Thymus (tissue), 11 donors: ENCODE data around the gene PUS1. TPM values are rescaled to one million over a fixed set of nuclear protein-coding genes. Genes with fewer than 3 reads are reported as not detected.
A peak's percentile ranks its signal among the peaks of the same experiment; 100 is the strongest.

ENCODE experiments used
- DNase-seq, 9 donors: peaks; one replicate each; pipeline ENCODE4 v3.0.0-alpha.2; 2013; ENCODE audit warnings: low spot score in 9 of 9, low read depth in 6 of 9, missing footprints in 1 of 9
- H3K27ac ChIP-seq, 2 donors: one replicate each; pipeline ENCODE4 v1.5.1; 2013; ENCODE audit warnings: control low read depth in 1 of 2, low read depth in 1 of 2, low read length in 1 of 2, mild to moderate bottlenecking in 1 of 2, moderate library complexity in 1 of 2
- H3K27me3 ChIP-seq, 2 donors: one replicate each; pipeline ENCODE4 v1.5.1; 2013; ENCODE audit warnings: low read length in 1 of 2; ENCODE audit not compliant: control insufficient read depth in 2 of 2, insufficient read depth in 1 of 2
- H3K36me3 ChIP-seq, 2 donors: one replicate each; pipeline ENCODE4 v1.5.1; 2013; ENCODE audit warnings: low read length in 1 of 2, mild to moderate bottlenecking in 1 of 2, moderate library complexity in 1 of 2; ENCODE audit not compliant: control insufficient read depth in 2 of 2, insufficient read depth in 2 of 2
- H3K4me1 ChIP-seq, 2 donors: one replicate each; pipeline ENCODE4 v1.5.1; 2013; ENCODE audit warnings: low read length in 2 of 2; ENCODE audit not compliant: control insufficient read depth in 2 of 2, insufficient read depth in 2 of 2
- H3K4me3 ChIP-seq, 2 donors: one replicate each; pipeline ENCODE4 v1.5.1; 2013; ENCODE audit warnings: low read length in 2 of 2, control low read depth in 1 of 2, mild to moderate bottlenecking in 1 of 2
- H3K9me3 ChIP-seq, 2 donors: one replicate each; pipeline ENCODE4 v1.5.1; 2013; ENCODE audit warnings: low read length in 1 of 2, mild to moderate bottlenecking in 1 of 2; ENCODE audit not compliant: control insufficient read depth in 2 of 2, insufficient read depth in 1 of 2
- WGBS: extraction: QIAGEN DNeasy Blood & Tissue Kit; methylation state at CpG from one replicate; pipeline ENCODE4 v1.1.7; 2013; 5-methylcytosine and 5-hydroxymethylcytosine counted together
- polyA plus RNA-seq: library from polyadenylated mRNA; stranded (reverse); fragments of 200-250 nt; gene quantifications from one replicate; pipeline ENCODE4 v1.2.3, GENCODE V29; 2013
- total RNA-seq: library from RNA; stranded (reverse); fragments of 120-200 nt; gene quantifications from one replicate; pipeline ENCODE4 v1.2.4, GENCODE V29; 2013
- donor health status: healthy.

Gene PUS1
- total and polyA plus RNA-seq, 2 donors, result 9.5 to 30.0 TPM

DNA sequence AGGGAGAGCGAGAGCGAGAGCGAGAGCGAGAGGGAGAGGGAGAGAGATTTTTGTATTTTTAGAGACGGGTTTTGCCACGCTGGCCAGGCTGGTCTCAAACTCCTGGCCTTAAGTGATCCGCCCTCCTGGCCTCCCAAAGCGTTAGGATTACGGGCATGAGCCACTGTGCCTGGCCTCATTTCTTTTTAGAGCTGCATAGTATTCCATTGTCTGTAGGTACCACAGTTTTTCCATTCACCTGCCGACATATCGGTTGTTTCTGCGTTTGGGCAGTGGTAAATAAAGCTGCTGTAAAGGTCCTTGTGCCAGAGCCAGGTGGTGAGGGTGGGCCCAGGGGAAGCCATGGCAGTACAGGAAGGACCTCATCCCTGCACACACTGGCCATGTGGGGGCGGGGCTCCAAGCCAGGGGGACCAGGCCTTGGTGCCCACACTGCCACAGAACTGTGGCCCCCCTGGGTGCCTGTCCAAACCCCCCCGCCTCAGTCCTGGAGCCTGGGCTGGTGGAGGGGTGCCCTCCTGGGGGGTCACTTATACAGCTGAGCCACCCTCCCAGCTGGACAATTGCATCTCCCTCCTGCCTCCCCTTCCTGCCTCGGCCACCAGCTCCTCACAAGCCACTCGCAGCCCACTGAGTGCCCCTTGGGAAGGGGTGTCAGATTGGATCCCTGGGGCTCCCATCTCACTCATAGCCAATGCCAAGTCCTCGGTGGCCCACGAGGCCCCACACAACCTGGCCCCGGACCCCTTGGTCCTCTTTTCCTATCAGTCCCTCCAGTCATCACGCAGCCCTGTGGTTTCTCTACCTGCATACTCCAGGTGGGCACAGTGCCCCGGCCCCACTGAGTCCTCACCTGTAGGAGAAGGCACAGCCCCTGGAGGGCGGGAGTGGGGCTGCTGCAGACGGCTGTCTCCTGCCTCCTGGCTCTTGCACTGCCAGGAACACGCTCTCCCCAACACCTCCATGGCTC, 1.7 kb upstream of the PUS1 start:
- H3K4me3 ChIP-seq, result no peak overlapping the region
- no peak overlapping the region for H3K27ac ChIP-seq
- peaks cover 12 to 14% of the 10 kb centered on the region in 2 donors for H3K36me3 ChIP-seq
- 92% methylated on average over 23 of the region's 24 CpGs for WGBS
- peaks cover 3 to 17% of the 10 kb centered on the region in 2 donors for H3K4me1 ChIP-seq
- H3K9me3 ChIP-seq, result peaks cover 0 to 4% of the 10 kb centered on the region in 2 donors
- DNase-seq, result no peak
- no peaks in the 10 kb centered on the region for H3K27me3 ChIP-seq

DNA sequence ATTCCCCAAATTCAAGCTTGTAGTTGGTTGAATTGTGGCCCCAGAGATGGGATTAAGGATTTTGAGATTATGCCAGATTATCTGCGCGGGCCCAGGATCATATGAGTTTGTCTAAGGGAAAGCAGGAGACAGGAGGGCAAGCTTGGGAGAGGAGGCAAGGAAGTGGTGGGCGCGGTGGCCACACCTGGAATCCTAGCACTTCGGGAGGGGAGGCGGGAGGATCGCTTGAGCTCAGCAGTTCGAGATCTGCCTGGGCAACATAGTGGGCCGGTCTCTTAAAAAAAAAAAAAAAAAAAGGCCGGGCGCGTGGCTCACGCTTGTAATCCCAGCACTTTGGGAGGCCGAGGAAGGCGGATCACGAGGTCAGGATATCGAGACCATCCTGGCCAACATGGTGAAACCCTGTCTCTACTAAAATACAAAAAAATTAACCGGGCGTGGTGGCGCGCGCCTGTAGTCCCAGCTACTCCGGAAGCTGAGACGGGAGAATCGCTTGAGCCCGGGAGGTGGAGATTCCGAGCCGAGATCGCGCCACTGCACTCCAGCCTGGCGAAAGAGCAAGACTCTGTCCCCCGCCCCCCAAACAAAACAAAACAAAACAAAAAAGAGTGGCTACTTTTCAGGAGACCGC, 881 bp upstream of the PUS1 start:
- WGBS, result 38% methylated on average over 33 of the region's 33 CpGs
- no peak for DNase-seq
- peak overlapping the region; percentile 52 to 87 for H3K4me3 ChIP-seq

DNA sequence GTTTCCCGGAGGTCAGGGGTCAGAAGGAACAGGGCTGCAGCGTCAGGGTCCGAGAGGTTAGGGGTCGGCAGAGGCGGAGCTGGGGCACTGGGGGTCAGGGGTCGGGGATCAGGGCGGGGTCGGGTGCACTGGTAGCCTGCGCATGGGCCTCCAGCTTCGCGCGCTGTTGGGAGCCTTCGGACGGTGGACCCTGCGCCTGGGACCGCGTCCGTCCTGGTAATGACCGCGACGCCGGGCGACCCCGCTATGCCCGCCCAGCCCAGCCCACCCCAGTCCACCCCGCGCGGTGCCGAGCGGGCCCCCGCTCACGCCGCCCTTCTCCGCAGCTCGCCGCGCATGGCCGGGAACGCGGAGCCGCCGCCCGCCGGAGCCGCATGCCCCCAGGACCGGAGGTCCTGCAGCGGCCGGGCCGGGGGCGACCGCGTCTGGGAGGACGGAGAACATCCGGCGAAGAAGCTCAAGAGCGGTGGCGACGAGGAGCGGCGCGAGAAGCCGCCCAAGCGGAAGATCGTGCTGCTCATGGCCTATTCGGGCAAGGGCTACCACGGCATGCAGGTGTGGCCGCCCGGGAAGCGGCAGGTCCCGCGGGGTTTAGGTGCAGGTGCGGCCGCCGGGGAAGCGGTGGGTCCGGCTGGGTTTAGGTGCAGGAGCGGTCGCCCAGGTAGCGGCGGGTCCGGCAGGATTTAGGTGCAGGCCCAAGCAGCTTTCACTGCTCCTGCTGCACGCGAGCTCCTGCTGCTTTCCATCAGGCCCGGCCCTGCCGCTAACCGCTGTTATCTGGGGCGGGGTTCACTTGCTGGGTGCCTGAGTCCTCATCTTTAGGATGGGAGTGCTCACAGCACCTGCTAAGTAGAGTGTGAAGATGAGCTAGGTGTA, 743 bp downstream of the PUS1 start:
- peak in 1 of 9 donors; percentile 32 for DNase-seq
- Histone ChIP-seq H3K27me3 (no peaks in the 10 kb centered on the region), H3K4me1 (peaks cover 3 to 12% of the 10 kb centered on the region in 2 donors), H3K27ac (no peak overlapping the region), H3K9me3 (peaks cover 0 to 4% of the 10 kb centered on the region in 2 donors), H3K36me3 (peaks cover 27 to 33% of the 10 kb centered on the region in 2 donors), H3K4me3 (peak overlapping the region; percentile 87 to 89)
- 2% methylated on average over 87 of the region's 87 CpGs for WGBS

More for the DNA sequence above, 881 bp upstream of the PUS1 start:
- Histone ChIP-seq H3K36me3 (peaks cover 13 to 17% of the 10 kb centered on the region in 2 donors), H3K9me3 (peaks cover 0 to 4% of the 10 kb centered on the region in 2 donors), H3K27me3 (no peaks in the 10 kb centered on the region), H3K27ac (peak overlapping the region in 1 of 2 donors; percentile 31), H3K4me1 (peaks cover 3 to 17% of the 10 kb centered on the region in 2 donors)

DNA sequence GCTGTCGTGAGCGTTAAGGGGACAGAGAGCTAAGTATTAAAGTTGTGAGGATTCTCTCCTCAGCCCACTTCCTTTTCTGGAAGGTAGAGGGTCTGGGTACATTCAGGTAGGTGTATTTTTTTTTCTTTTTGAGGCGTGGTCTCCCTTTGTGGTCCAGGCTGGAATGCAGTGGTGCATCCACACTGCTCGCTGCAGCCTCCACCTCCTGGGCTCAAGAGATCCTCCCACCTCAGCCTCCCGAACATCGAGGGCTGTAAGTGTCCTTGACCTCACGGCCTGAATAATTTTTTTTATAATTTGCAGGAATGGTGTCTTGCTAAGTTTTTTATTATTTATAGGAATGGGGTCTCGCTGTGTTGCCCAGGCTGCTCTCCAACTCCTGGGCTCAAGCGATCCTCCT, 1.4 kb downstream of the PUS1 start:
- 90% methylated on average over 9 of the region's 9 CpGs for WGBS
- H3K4me1 ChIP-seq, result peaks cover 3 to 10% of the 10 kb centered on the region in 2 donors
- DNase-seq, result no peak
- peak overlapping the region; percentile 44 to 87 for H3K4me3 ChIP-seq
- no peaks in the 10 kb centered on the region for H3K27me3 ChIP-seq
- H3K36me3 ChIP-seq, result peaks cover 28 to 38% of the 10 kb centered on the region in 2 donors
- H3K9me3 ChIP-seq, result peaks cover 0 to 4% of the 10 kb centered on the region in 2 donors
- no peak overlapping the region for H3K27ac ChIP-seq

DNA sequence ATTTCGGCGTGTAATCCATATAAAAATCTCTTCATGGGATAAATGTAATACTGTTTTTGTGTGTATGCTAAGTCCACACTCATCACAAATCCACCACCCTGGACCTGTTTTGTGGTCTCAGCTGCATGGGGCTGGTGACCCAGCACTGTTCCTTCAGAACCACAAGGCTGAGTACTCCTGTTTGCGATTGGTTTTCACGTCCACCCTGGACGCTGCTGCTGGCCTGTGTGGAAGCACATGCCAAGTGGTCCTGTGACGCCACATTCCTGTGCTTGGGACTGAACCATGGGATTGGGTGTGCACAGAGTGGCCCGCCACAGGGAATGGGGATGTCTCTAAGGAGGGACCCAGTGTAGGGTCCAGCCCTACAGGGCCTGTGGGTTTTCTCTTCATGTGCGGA, 4.3 kb downstream of the PUS1 start:
- no peaks in the 10 kb centered on the region for H3K9me3 ChIP-seq
- H3K4me1 ChIP-seq, result peaks cover 3 to 9% of the 10 kb centered on the region in 2 donors
- DNase-seq, result no peak
- no peak overlapping the region for H3K27ac ChIP-seq
- H3K36me3 ChIP-seq, result peaks cover 28 to 42% of the 10 kb centered on the region in 2 donors
- no peaks in the 10 kb centered on the region for H3K27me3 ChIP-seq
- WGBS, result 99% methylated on average over 8 of the region's 8 CpGs
- H3K4me3 ChIP-seq, result no peak overlapping the region

DNA sequence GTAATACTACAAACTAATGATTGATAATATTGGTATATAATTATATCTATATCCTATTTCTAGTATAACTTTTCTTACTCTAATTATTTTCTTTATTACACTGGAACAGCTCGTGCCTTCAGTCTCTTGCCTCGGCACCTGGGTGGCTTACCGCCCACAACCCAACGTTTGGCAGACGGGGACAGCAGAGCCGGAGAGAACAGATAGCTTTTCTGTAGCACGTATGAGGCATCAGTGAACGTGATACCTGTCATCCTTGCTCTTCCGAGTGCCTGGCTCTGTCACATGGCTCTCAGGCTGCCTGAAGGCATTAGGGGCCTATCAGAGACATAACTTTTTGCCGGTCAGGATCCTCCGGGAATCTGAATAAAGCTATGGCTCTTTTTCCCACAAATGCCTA, 5.5 kb downstream of the PUS1 start:
- Histone ChIP-seq H3K27me3 (no peaks in the 10 kb centered on the region), H3K4me3 (no peak overlapping the region), H3K27ac (no peak overlapping the region), H3K9me3 (no peaks in the 10 kb centered on the region), H3K36me3 (peaks cover 34 to 48% of the 10 kb centered on the region in 2 donors), H3K4me1 (peaks cover 3 to 6% of the 10 kb centered on the region in 2 donors)
- DNase-seq, result no peak
- 98% methylated on average over 11 of the region's 11 CpGs for WGBS

DNA sequence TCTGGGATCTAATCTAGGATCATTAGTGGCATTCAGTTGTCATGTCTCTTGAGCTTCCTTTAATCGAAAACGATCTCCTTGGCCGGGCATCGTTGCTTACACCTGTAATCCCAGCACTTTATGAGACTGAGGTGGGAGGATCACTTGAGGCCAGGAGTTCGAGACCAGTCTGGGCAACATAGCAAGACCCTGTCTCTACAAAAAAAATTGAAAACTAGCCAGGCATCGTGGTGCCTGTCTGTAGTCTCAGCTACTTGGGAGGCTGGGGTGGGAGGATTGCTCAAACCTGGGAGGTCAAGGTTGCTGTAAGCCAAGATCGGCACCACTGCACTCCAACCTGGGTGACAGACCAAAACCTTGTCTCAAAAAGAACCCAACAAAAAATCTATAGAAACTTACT, 9.0 kb downstream of the PUS1 start:
- 97% methylated on average over 7 of the region's 7 CpGs for WGBS
- Histone ChIP-seq H3K27ac (no peak overlapping the region), H3K9me3 (no peaks in the 10 kb centered on the region), H3K36me3 (peaks cover 38 to 58% of the 10 kb centered on the region in 2 donors), H3K4me3 (no peak overlapping the region), H3K4me1 (no peaks in the 10 kb centered on the region), H3K27me3 (no peaks in the 10 kb centered on the region)
- DNase-seq, result no peak

DNA sequence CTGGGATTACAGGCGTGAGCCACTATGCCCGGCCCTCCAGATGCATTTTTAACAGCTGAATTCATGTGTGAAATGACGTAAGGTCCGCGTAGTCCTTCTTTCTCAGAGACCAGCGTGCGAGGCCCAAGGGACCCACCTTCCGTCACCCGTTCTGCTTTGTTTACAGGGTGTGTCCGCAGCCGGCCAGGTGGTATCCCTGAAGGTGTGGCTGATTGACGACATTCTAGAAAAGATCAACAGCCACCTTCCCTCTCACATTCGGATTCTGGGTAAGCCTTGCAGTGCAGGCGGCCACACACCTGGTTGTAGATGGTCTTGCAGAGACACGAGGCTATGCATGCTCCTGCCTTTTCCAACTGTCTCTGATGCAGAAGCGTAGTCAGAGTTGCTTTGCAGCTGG, 9.9 kb downstream of the PUS1 start:
- Histone ChIP-seq H3K27ac (no peak overlapping the region), H3K4me1 (no peaks in the 10 kb centered on the region), H3K4me3 (no peak overlapping the region), H3K36me3 (peaks cover 32 to 57% of the 10 kb centered on the region in 2 donors), H3K27me3 (no peaks in the 10 kb centered on the region), H3K9me3 (no peaks in the 10 kb centered on the region)
- no peak for DNase-seq
- 97% methylated on average over 16 of the region's 16 CpGs for whole genome bisulfite sequencing
